ENCODE measurements around the gene ABLIM1. TPM values are rescaled to one million over a fixed set of nuclear protein-coding genes. Genes with fewer than 3 reads are reported as not detected.

The ABLIM1 gene
- total and polyA plus RNA-seq, 2 of the 13 experiments (the other 11 are each of a cell fraction or from before 2014, with no cell fraction given), result 59.4 to 92.7 TPM

- TF ChIP-seq CEBPZ (IDR thresholded peaks at IDR 0.05; ENCODE audit: low read length) (no peak), ZNF138 (CRISPR knock-in tag; IDR thresholded peaks at IDR 0.05; ENCODE audit: low read depth) (no peak), RORA (CRISPR knock-in tag; IDR thresholded peaks at IDR 0.05) (no peak), SMAD9 (CRISPR knock-in tag; IDR thresholded peaks at IDR 0.05) (no peak), ATF1 (CRISPR knock-in tag; IDR thresholded peaks at IDR 0.05) (no peak), ETV5 (CRISPR knock-in tag; IDR thresholded peaks at IDR 0.05; ENCODE audit: borderline replicate concordance) (no peak), ZNF558 (CRISPR knock-in tag; IDR thresholded peaks at IDR 0.05; ENCODE audit: borderline replicate concordance) (no peak), ZNF674 (CRISPR knock-in tag; IDR thresholded peaks at IDR 0.05; ENCODE audit: low read depth) (no peak)
- TF ChIP-seq, protein P1, sequence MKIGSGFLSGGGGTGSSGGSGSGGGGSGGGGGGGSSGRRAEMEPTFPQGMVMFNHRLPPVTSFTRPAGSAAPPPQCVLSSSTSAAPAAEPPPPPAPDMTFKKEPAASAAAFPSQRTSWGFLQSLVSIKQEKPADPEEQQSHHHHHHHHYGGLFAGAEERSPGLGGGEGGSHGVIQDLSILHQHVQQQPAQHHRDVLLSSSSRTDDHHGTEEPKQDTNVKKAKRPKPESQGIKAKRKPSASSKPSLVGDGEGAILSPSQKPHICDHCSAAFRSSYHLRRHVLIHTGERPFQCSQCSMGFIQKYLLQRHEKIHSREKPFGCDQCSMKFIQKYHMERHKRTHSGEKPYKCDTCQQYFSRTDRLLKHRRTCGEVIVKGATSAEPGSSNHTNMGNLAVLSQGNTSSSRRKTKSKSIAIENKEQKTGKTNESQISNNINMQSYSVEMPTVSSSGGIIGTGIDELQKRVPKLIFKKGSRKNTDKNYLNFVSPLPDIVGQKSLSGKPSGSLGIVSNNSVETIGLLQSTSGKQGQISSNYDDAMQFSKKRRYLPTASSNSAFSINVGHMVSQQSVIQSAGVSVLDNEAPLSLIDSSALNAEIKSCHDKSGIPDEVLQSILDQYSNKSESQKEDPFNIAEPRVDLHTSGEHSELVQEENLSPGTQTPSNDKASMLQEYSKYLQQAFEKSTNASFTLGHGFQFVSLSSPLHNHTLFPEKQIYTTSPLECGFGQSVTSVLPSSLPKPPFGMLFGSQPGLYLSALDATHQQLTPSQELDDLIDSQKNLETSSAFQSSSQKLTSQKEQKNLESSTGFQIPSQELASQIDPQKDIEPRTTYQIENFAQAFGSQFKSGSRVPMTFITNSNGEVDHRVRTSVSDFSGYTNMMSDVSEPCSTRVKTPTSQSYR (CRISPR knock-in tag; IDR thresholded peaks at IDR 0.05; ENCODE audit: borderline replicate concordance), result no peak
These were observed 199.7 kb downstream of the ABLIM1 start (continued) for GRCh38 chr10:114458216-114458920.

All from HepG2 (cell line).